Measurements from ENCODE around the gene ROBO1. TPM values are rescaled to one million over a fixed set of nuclear protein-coding genes. Genes with fewer than 3 reads are reported as not detected.

Gene ROBO1
- total RNA-seq, 2 experiments from 2014 or later = 0.36 to 0.69 TPM

DNA sequence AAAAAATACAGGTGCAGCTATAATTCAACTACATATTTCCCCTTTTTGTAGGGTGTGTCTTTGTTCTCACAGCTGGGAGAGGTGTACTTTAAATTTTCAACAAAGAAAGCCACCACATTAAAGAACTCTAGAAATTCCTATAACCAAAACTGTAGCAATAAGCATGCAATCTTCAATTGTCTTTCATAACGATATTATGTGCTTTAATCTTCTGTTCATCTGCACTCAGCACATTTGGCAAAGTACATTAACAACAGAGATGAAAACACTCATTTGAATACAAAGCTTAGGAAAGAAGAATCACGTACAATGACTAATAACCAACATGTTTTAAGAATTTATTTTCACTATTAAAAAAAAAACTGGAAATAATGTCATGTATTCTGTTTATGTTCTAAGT is 1025.8 kb downstream of the ROBO1 start:
- Histone ChIP-seq H3K27me3 (ENCODE audit: control insufficient read depth in 1 of 2, insufficient read depth in 2 of 2, low read length in 2 of 2) (no peaks in the 10 kb centered on the region), H3K36me3 (ENCODE audit: insufficient read depth, low read length) (no peaks in the 10 kb centered on the region), H3K4me3 (ENCODE audit: low read length) (no peak overlapping the region), H3K4me1 (ENCODE audit: insufficient read depth, low read length) (no peaks in the 10 kb centered on the region), H3K27ac (ENCODE audit: low read depth in 1 of 2, low read length in 2 of 2) (no peak overlapping the region), H3K9me3 (ENCODE audit: control insufficient read depth in 1 of 2, insufficient read depth in 1 of 2, low read length in 2 of 2) (peaks cover 0 to 3% of the 10 kb centered on the region in 2 experiments)
- TF ChIP-seq, protein P1, sequence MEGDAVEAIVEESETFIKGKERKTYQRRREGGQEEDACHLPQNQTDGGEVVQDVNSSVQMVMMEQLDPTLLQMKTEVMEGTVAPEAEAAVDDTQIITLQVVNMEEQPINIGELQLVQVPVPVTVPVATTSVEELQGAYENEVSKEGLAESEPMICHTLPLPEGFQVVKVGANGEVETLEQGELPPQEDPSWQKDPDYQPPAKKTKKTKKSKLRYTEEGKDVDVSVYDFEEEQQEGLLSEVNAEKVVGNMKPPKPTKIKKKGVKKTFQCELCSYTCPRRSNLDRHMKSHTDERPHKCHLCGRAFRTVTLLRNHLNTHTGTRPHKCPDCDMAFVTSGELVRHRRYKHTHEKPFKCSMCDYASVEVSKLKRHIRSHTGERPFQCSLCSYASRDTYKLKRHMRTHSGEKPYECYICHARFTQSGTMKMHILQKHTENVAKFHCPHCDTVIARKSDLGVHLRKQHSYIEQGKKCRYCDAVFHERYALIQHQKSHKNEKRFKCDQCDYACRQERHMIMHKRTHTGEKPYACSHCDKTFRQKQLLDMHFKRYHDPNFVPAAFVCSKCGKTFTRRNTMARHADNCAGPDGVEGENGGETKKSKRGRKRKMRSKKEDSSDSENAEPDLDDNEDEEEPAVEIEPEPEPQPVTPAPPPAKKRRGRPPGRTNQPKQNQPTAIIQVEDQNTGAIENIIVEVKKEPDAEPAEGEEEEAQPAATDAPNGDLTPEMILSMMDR (IDR thresholded peaks at IDR 0.05) = no peak
- POLR2A ChIA-PET = no interaction called here
- intact Hi-C loops (cut with DNase I, micrococcal nuclease) = no loop called here
- H3K4me1 Mint-ChIP-seq (ENCODE audit: low read depth) = no peaks in the 10 kb centered on the region
- H3K9me3 Mint-ChIP-seq = peaks cover 10% of the 10 kb centered on the region
- H3K27ac Mint-ChIP-seq = no peak overlapping the region
- ATAC-seq (ENCODE audit: poor library complexity) = no peak
- H3K36me3 Mint-ChIP-seq (ENCODE audit: low read depth) = no peaks in the 10 kb centered on the region
- no peak overlapping the region for H3K4me3 Mint-ChIP-seq
- CTCF ChIA-PET = interaction anchor here (0.9 kb wide), 1 partner anchor 34 kb away, joined by 3 read pairs; no protein-coding TSS in a partner anchor
- no peak for DNase-seq
- no peaks in the 10 kb centered on the region for H3K27me3 Mint-ChIP-seq

DNA sequence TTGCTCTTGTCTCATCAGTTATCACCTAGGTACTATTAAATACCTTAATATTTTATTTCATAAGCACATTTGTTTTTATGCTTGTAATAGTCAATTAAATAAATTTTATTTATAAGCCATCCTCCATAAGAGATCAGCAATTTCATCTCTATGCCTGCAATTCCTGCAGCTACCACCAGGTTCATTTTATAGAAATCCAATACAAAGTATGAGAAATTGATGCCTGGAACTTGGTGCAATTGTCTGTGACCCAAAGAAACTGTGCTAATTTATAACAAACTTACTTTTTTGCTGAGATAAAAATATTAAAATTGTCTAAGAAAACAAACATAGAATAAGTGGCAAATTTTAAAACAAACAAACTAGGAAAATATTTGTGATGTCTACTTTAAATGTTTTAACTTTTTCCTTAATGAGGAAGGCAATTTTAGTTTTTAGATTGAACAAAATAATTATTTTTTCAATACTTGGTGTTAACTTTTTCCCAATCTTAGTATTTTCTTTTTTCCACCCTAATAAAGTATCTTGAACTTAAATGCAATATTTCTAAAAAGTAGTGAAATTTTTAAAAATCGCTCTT is 1026.6 kb downstream of the ROBO1 start:
- H3K4me3 ChIP-seq (ENCODE audit: low read length) = no peak overlapping the region
- H3K9me3 Mint-ChIP-seq = peaks cover 13% of the 10 kb centered on the region
- CTCF ChIA-PET = no interaction called here

DNA sequence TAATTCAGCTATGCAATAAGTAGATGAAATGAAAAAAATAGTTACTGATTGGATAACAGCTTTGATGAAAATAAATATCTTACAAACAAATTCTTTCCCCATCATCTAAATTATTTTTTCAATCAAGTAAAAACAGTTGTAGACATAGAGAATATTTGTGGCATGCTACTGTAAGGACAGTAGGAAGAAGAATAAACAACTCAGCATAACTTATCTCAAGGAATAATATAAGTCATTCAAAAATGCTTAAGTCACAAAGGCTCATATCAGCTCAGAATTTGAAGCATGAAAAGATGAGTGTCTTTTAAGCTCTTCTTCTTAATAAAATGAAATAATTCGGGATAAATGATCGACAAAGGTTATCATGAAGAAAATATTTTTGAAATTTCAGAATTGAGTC is 1029.0 kb downstream of the ROBO1 start:
- H3K4me1 ChIP-seq (ENCODE audit: insufficient read depth, low read length) = no peaks in the 10 kb centered on the region
- no peaks in the 10 kb centered on the region for H3K36me3 ChIP-seq (ENCODE audit: insufficient read depth, low read length)
- no peaks in the 10 kb centered on the region for H3K27me3 ChIP-seq (ENCODE audit: control insufficient read depth in 1 of 2, insufficient read depth in 2 of 2, low read length in 2 of 2)
- ATAC-seq (ENCODE audit: poor library complexity) = no peak
- intact Hi-C loops (cut with DNase I, micrococcal nuclease) = no loop called here
- H3K9me3 ChIP-seq (ENCODE audit: control insufficient read depth in 1 of 2, insufficient read depth in 1 of 2, low read length in 2 of 2) = peaks cover 0 to 3% of the 10 kb centered on the region in 2 experiments
- no peak overlapping the region for H3K27ac ChIP-seq (ENCODE audit: low read depth in 1 of 2, low read length in 2 of 2)
- ChIA-PET POLR2A (no interaction called here), CTCF (no interaction called here)
- no peaks in the 10 kb centered on the region for H3K27me3 Mint-ChIP-seq
- H3K27ac Mint-ChIP-seq = no peak overlapping the region
- DNase-seq = no peak
- H3K36me3 Mint-ChIP-seq (ENCODE audit: low read depth) = no peaks in the 10 kb centered on the region
- H3K4me1 Mint-ChIP-seq (ENCODE audit: low read depth) = no peaks in the 10 kb centered on the region
- no peak overlapping the region for H3K4me3 ChIP-seq (ENCODE audit: low read length)
- H3K9me3 Mint-ChIP-seq = peaks cover 10% of the 10 kb centered on the region
- H3K4me3 Mint-ChIP-seq = no peak overlapping the region
- TF ChIP-seq, protein P1 (IDR thresholded peaks at IDR 0.05) = no peak

More for the DNA sequence above, 1026.6 kb downstream of the ROBO1 start:
- Mint-ChIP-seq H3K27ac (no peak overlapping the region), H3K27me3 (no peaks in the 10 kb centered on the region), H3K36me3 (ENCODE audit: low read depth) (no peaks in the 10 kb centered on the region), H3K4me1 (ENCODE audit: low read depth) (no peaks in the 10 kb centered on the region), H3K4me3 (no peak overlapping the region)
- Histone ChIP-seq H3K27ac (ENCODE audit: low read depth in 1 of 2, low read length in 2 of 2) (no peak overlapping the region), H3K4me1 (ENCODE audit: insufficient read depth, low read length) (no peaks in the 10 kb centered on the region), H3K9me3 (ENCODE audit: control insufficient read depth in 1 of 2, insufficient read depth in 1 of 2, low read length in 2 of 2) (peaks cover 0 to 3% of the 10 kb centered on the region in 2 experiments), H3K36me3 (ENCODE audit: insufficient read depth, low read length) (no peaks in the 10 kb centered on the region), H3K27me3 (ENCODE audit: control insufficient read depth in 1 of 2, insufficient read depth in 2 of 2, low read length in 2 of 2) (no peaks in the 10 kb centered on the region)
- POLR2A ChIA-PET = no interaction called here
- intact Hi-C loops (cut with DNase I, micrococcal nuclease) = no loop called here
- DNase-seq (no peak), ATAC-seq (ENCODE audit: poor library complexity) (no peak)
- TF ChIP-seq, protein P1 (IDR thresholded peaks at IDR 0.05) = peak; percentile 36

Measured in CD4-positive, alpha-beta T cell (primary cell).